ENCODE results near the gene L3MBTL4. TPM values are rescaled to one million over a fixed set of nuclear protein-coding genes. Genes with fewer than 3 reads are reported as not detected.

L3MBTL4 gene
- polyA plus RNA-seq, 1 of the 3 experiments (the other 2 are of a cell fraction) = 0.02 TPM

DNA sequence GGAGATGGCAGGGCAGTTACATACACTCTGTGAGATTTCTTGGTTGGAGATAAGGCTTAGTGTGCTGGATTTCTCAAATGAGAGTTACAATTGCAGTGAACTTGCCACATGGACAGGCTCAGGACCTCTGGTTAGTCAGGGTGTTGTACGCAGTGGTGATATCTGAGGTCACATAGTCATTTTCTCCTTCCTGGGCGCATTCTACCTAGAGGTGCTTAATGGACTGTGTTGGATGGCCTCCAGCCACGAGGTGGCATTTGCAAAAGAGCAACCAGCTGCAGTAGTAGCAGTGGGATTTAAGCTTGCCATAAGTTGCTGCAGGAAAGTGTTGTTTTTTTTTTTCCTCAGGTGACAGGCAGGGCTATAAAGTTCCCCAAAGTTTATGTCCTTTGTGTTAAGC is 345.6 kb downstream of the L3MBTL4 start:
- no peak overlapping the region for H3K4me3 ChIP-seq (ENCODE audit: low read depth in 2 of 2, low read length in 1 of 2)
- 60% methylated on average over 2 of the region's 3 CpGs for WGBS (ENCODE audit: low lambda C conversion rate)
- H3K79me2 ChIP-seq (ENCODE audit: insufficient read depth) = no peaks in the 10 kb centered on the region
- H3K4me2 ChIP-seq = no peak overlapping the region
- no peaks in the 10 kb centered on the region for H3K36me3 ChIP-seq (replicated peaks in 1 of 2; ENCODE audit: control insufficient read depth in 1 of 2, insufficient read depth in 2 of 2, low read length in 1 of 2)
- no peaks in the 10 kb centered on the region for H4K20me1 ChIP-seq (ENCODE audit: insufficient read depth)
- H3F3A ChIP-seq (replicated peaks; ENCODE audit: insufficient read depth) = no peaks in the 10 kb centered on the region
- H3K27ac ChIP-seq (ENCODE audit: low read depth in 2 of 2, low read length in 1 of 2) = no peak overlapping the region
- H3K9me2 ChIP-seq = no peaks in the 10 kb centered on the region
- no peaks in the 10 kb centered on the region for H3K27me3 ChIP-seq (ENCODE audit: insufficient read depth)
- no peaks in the 10 kb centered on the region for H3K4me1 ChIP-seq (ENCODE audit: control insufficient read depth in 1 of 2, insufficient read depth in 2 of 2, low read depth in 1 of 2, low read length in 1 of 2)
- H3K9ac ChIP-seq = no peak overlapping the region
- CTCF ChIA-PET = no interaction called here
- TF ChIP-seq RXRA (IDR thresholded peaks at IDR 0.05; ENCODE audit: borderline replicate concordance, low read depth) (no peak), FOXJ3 (CRISPR knock-in tag; IDR thresholded peaks at IDR 0.05) (no peak), MEF2A (IDR thresholded peaks at IDR 0.05; ENCODE audit: borderline replicate concordance, low read depth) (no peak), TCF12 (IDR thresholded peaks at IDR 0.05) (no peak), TEAD4 (IDR thresholded peaks at IDR 0.05; ENCODE audit: borderline replicate concordance, insufficient read depth) (no peak), EP300 (IDR thresholded peaks at IDR 0.05; ENCODE audit: borderline replicate concordance in 1 of 2, low read depth in 1 of 2, low read length in 1 of 2) (no peak)
- POLR2A ChIA-PET = no interaction called here
- no peak overlapping the region for H2AFZ ChIP-seq (ENCODE audit: low read depth)
- no peaks in the 10 kb centered on the region for H3K9me3 ChIP-seq
- no peak for DNase-seq

DNA sequence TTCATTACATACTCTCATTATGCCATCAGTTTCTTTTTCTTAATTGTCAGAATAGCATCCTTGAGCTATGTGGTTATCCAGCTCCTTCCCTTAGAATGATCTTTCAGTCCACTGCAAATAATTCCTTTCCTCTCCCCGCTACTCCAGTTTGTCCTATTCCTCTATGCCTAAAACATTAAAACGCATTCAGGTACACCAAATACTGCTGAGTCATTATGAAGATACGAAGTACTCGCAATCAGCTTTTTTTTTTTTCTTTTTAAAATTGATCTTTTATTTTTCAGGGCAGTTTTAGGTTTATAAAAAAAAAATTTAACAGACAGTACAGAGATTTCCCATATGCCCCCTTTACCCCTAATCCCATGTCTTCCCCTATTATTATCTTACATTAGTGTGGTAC is 354.6 kb downstream of the L3MBTL4 start:
- no peaks in the 10 kb centered on the region for H3K27me3 ChIP-seq (ENCODE audit: insufficient read depth)
- H4K20me1 ChIP-seq (ENCODE audit: insufficient read depth) = no peaks in the 10 kb centered on the region
- peaks cover 4 to 11% of the 10 kb centered on the region in 2 experiments; a peak in 2 of 4 replicates for H3K4me1 ChIP-seq (ENCODE audit: control insufficient read depth in 1 of 2, insufficient read depth in 2 of 2, low read depth in 1 of 2, low read length in 1 of 2)
- no peak for DNase-seq
- 78% methylated on average over 4 of the region's 4 CpGs for WGBS (ENCODE audit: low lambda C conversion rate)
- H3F3A ChIP-seq (replicated peaks; ENCODE audit: insufficient read depth) = peaks cover 14% of the 10 kb centered on the region
- no peaks in the 10 kb centered on the region for H3K36me3 ChIP-seq (replicated peaks in 1 of 2; ENCODE audit: control insufficient read depth in 1 of 2, insufficient read depth in 2 of 2, low read length in 1 of 2)
- TF ChIP-seq RAD21 (IDR thresholded peaks at IDR 0.05; ENCODE audit: low read length) (no peak), RFX5 (IDR thresholded peaks at IDR 0.05; ENCODE audit: low read length) (no peak), YY1 (IDR thresholded peaks at IDR 0.05; ENCODE audit: low read depth) (no peak), EP300 (IDR thresholded peaks at IDR 0.05; ENCODE audit: borderline replicate concordance in 1 of 2, low read depth in 1 of 2, low read length in 1 of 2) (no peak), FOXJ3 (CRISPR knock-in tag; IDR thresholded peaks at IDR 0.05) (no peak), SIN3A (IDR thresholded peaks at IDR 0.05; ENCODE audit: borderline replicate concordance, low read depth, low read length) (no peak)
- no peaks in the 10 kb centered on the region for H3K9me3 ChIP-seq
- CTCF ChIA-PET = no interaction called here
- no peak overlapping the region for H3K9ac ChIP-seq
- POLR2A ChIA-PET = no interaction called here
- H2AFZ ChIP-seq (ENCODE audit: low read depth) = no peak overlapping the region
- no peaks in the 10 kb centered on the region for H3K79me2 ChIP-seq (ENCODE audit: insufficient read depth)
- no peaks in the 10 kb centered on the region for H3K9me2 ChIP-seq
- no peak overlapping the region for H3K4me3 ChIP-seq (ENCODE audit: low read depth in 2 of 2, low read length in 1 of 2)
- H3K27ac ChIP-seq (ENCODE audit: low read depth in 2 of 2, low read length in 1 of 2) = no peak overlapping the region
- H3K4me2 ChIP-seq = no peak overlapping the region

DNA sequence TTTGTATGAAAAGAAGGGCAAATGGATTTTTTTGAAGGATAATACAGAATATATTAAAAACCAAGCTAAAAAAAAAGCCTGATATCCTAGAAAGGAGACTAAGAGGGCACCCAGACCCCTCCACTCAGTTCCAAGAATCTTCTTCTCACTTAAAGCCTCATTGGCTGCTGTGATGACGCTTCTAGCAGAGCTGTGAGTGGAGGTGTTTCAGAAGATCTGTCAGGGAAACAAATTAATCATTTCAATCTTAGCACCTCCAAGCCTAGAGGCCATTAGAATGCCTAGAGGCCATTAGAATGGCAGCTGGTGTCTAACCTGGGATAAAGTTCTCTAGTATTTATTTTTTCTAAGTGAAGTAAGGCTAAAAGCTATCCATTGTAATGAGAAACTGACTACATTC is 355.2 kb downstream of the L3MBTL4 start:
- H3K79me2 ChIP-seq (ENCODE audit: insufficient read depth) = no peaks in the 10 kb centered on the region
- ChIA-PET POLR2A (no interaction called here), CTCF (interaction anchor here (1.1 kb wide), 1 partner anchor 10 kb away, joined by 3 read pairs; no protein-coding TSS in a partner anchor)
- H3K9me3 ChIP-seq = no peaks in the 10 kb centered on the region
- 90% methylated on average over 1 of the region's 1 CpG for WGBS (ENCODE audit: low lambda C conversion rate)
- no peak overlapping the region for H3K27ac ChIP-seq (ENCODE audit: low read depth in 2 of 2, low read length in 1 of 2)
- peaks cover 7 to 11% of the 10 kb centered on the region in 2 experiments; a peak in 2 of 4 replicates for H3K4me1 ChIP-seq (ENCODE audit: control insufficient read depth in 1 of 2, insufficient read depth in 2 of 2, low read depth in 1 of 2, low read length in 1 of 2)
- no peaks in the 10 kb centered on the region for H3K9me2 ChIP-seq
- H3K27me3 ChIP-seq (ENCODE audit: insufficient read depth) = no peaks in the 10 kb centered on the region
- H4K20me1 ChIP-seq (ENCODE audit: insufficient read depth) = no peaks in the 10 kb centered on the region
- no peak for DNase-seq
- no peak overlapping the region for H3K4me3 ChIP-seq (ENCODE audit: low read depth in 2 of 2, low read length in 1 of 2)
- peaks cover 14% of the 10 kb centered on the region for H3F3A ChIP-seq (replicated peaks; ENCODE audit: insufficient read depth)
- no peak overlapping the region for H3K4me2 ChIP-seq
- no peaks in the 10 kb centered on the region for H3K36me3 ChIP-seq (replicated peaks in 1 of 2; ENCODE audit: control insufficient read depth in 1 of 2, insufficient read depth in 2 of 2, low read length in 1 of 2)
- H3K9ac ChIP-seq = no peak overlapping the region
- H2AFZ ChIP-seq (ENCODE audit: low read depth) = no peak overlapping the region
- TF ChIP-seq, protein P1, sequence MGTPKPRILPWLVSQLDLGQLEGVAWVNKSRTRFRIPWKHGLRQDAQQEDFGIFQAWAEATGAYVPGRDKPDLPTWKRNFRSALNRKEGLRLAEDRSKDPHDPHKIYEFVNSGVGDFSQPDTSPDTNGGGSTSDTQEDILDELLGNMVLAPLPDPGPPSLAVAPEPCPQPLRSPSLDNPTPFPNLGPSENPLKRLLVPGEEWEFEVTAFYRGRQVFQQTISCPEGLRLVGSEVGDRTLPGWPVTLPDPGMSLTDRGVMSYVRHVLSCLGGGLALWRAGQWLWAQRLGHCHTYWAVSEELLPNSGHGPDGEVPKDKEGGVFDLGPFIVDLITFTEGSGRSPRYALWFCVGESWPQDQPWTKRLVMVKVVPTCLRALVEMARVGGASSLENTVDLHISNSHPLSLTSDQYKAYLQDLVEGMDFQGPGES (IDR thresholded peaks at IDR 0.05; ENCODE audit: low read depth, low read length) = no peak
- TF ChIP-seq MXI1 (IDR thresholded peaks at IDR 0.05; ENCODE audit: low read depth, low read length) = no peak
- no peak for TF ChIP-seq FOXM1 (IDR thresholded peaks at IDR 0.05; ENCODE audit: low read depth)
- TF ChIP-seq FOSL2 (IDR thresholded peaks at IDR 0.05; ENCODE audit: borderline replicate concordance, low read depth) = no peak
- no peak for TF ChIP-seq ELF1 (IDR thresholded peaks at IDR 0.05)
- TF ChIP-seq, protein P2, sequence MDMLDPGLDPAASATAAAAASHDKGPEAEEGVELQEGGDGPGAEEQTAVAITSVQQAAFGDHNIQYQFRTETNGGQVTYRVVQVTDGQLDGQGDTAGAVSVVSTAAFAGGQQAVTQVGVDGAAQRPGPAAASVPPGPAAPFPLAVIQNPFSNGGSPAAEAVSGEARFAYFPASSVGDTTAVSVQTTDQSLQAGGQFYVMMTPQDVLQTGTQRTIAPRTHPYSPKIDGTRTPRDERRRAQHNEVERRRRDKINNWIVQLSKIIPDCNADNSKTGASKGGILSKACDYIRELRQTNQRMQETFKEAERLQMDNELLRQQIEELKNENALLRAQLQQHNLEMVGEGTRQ (IDR thresholded peaks at IDR 0.05; ENCODE audit: borderline replicate concordance, low read depth, low read length) = no peak
- TF ChIP-seq SIN3A (IDR thresholded peaks at IDR 0.05; ENCODE audit: borderline replicate concordance, low read depth, low read length) = no peak
- TF ChIP-seq MEF2A (IDR thresholded peaks at IDR 0.05; ENCODE audit: borderline replicate concordance, low read depth) = no peak
- TF ChIP-seq, protein P3, sequence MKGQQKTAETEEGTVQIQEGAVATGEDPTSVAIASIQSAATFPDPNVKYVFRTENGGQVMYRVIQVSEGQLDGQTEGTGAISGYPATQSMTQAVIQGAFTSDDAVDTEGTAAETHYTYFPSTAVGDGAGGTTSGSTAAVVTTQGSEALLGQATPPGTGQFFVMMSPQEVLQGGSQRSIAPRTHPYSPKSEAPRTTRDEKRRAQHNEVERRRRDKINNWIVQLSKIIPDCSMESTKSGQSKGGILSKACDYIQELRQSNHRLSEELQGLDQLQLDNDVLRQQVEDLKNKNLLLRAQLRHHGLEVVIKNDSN (IDR thresholded peaks at IDR 0.05; ENCODE audit: borderline replicate concordance, low read depth) = no peak
- TF ChIP-seq, protein P4, sequence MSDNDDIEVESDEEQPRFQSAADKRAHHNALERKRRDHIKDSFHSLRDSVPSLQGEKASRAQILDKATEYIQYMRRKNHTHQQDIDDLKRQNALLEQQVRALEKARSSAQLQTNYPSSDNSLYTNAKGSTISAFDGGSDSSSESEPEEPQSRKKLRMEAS (IDR thresholded peaks at IDR 0.05; ENCODE audit: low read depth) = no peak
- no peak for TF ChIP-seq TAF1 (IDR thresholded peaks at IDR 0.05; ENCODE audit: borderline replicate concordance, low read depth, low read length)
- TF ChIP-seq RCOR1 (IDR thresholded peaks at IDR 0.05; ENCODE audit: low read length) = no peak
- no peak for TF ChIP-seq NRF1 (IDR thresholded peaks at IDR 0.05; ENCODE audit: low read depth, low read length)
- no peak for TF ChIP-seq RXRA (IDR thresholded peaks at IDR 0.05; ENCODE audit: borderline replicate concordance, low read depth)

Measured in SK-N-SH (cell line).